Fibroblast of the aortic adventitia (primary cell): ENCODE measurements around the gene PCDHGC3. TPM values are rescaled to one million over a fixed set of nuclear protein-coding genes. Genes with fewer than 3 reads are reported as not detected.

ENCODE experiments used
- DNase-seq: peaks from one replicate; pipeline ENCODE4 v3.0.0-alpha.2; 2010; ENCODE audit warnings: low read depth
- H3K4me3 ChIP-seq: 2 replicates; pipeline ENCODE4 v1.5.1; 2011; ENCODE audit warnings: low read depth, mild to moderate bottlenecking, control low read depth, low read length, moderate library complexity
- total RNA-seq: library from RNA; depleted of rRNA; stranded (reverse); fragments of >200 nt; gene quantifications from 2 replicates; pipeline ENCODE4 v1.2.3, GENCODE V29; 2012; ENCODE audit warnings: low replicate concordance
- TF ChIP-seq, protein P1 (sequence below): IDR thresholded peaks from 2 replicates; pipeline ENCODE4 v1.5.1; 2011; ENCODE audit warnings: mild to moderate bottlenecking, low read length, control low read depth, inconsistent platforms; ENCODE audit not compliant: insufficient read depth

PCDHGC3 gene
- total RNA-seq, 1 donor: 97.7 TPM

DNA sequence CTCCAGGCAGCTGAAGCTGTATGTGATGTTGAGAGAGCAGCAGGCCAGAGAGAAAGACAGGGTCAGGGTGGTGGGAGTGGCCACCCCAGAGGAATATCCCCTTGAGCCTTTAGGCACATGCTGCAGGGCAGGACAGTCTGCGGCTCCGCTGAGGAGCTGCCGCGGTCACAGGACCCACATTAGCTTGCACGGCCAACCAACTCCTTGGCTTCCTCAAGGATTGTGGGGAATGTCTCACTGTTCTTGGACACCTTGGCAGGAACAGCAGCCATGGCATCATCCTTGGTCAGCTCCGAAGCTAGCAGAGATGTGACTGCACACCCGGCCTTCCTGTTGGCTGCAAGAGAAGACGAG is 40.9 kb downstream of the PCDHGC3 start:
- peak; percentile 68 for DNase-seq
- TF ChIP-seq, protein P1, sequence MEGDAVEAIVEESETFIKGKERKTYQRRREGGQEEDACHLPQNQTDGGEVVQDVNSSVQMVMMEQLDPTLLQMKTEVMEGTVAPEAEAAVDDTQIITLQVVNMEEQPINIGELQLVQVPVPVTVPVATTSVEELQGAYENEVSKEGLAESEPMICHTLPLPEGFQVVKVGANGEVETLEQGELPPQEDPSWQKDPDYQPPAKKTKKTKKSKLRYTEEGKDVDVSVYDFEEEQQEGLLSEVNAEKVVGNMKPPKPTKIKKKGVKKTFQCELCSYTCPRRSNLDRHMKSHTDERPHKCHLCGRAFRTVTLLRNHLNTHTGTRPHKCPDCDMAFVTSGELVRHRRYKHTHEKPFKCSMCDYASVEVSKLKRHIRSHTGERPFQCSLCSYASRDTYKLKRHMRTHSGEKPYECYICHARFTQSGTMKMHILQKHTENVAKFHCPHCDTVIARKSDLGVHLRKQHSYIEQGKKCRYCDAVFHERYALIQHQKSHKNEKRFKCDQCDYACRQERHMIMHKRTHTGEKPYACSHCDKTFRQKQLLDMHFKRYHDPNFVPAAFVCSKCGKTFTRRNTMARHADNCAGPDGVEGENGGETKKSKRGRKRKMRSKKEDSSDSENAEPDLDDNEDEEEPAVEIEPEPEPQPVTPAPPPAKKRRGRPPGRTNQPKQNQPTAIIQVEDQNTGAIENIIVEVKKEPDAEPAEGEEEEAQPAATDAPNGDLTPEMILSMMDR: no peak
- H3K4me3 ChIP-seq: no peak overlapping the region

DNA sequence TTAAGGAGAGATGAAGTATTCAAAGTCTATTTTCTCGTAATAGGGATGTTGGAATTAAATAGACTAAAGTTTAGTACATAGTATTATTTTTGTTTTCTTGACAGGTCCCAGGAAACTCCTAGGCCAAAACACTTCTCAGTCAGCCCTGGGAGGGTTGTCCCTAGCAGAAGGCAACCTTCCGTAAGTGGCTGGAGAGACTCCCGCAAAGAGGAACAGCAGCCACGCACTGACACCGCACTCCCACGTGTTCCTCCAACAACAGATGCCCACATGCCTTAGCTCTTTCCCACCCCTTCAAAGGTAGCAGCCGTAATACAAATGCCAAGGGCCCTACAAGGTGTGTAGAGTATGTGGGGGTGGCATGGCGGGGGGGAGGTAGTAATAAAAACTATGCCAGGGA is 41.5 kb downstream of the PCDHGC3 start:
- no peak for DNase-seq
- no peak overlapping the region for H3K4me3 ChIP-seq
- TF ChIP-seq, protein P1: no peak

DNA sequence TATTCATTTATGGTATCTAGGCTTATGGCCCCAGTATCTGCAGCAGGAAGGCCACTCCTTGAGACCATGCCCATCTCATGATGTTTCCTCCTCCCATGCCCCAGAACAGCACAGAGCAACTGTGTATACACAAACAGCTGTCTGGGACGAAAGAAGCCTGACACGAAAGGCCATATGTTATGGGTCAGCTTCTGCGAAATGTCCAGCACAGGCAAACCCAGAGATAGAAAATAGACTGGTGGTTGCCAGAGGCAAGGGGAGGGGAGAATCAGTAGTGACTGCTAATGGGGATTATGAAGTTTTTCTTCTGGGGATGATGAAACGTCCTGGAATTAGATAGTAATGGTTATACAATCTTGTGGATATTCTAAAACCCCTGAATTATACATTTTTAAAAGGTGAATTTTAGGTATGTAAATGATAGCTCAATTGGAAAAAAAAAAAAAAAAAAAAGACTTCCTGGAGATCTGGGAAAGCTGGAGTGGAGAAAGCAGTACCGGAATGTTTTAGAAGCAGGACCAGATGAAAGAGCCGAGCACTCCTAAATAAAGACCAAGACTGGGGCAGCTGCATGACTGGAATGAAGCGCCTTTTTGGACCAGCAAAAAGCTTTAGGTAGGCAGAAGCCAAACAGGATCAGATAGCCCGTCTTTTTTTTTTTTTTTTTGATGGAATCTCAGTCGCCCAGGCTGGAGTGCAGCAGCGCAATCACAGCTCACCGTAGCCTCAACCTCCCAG is 42.3 kb downstream of the PCDHGC3 start:
- DNase-seq: peak; percentile 61
- H3K4me3 ChIP-seq: no peak overlapping the region

DNA sequence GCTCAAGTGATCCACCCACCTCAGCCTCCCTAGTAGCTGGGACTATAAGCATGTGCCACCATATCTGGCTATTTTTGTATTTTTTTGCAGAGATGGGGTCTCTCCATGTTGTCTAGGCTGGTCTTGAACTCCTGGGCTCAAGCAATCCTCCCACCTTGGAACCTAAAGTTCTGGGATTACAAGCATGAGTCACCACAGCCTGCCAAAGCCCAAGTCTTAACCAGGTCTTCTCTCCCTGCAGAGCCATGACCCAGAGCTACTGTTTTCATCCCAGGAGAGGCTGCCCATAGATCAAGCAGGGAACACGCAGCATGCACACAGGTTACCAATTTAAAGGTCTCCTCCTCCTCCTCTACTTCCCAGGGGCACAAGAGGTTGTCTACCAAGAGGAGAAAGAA is 42.9 kb downstream of the PCDHGC3 start:
- H3K4me3 ChIP-seq: no peak overlapping the region
- no peak for DNase-seq
- TF ChIP-seq, protein P1: no peak

More for the DNA sequence above, 42.3 kb downstream of the PCDHGC3 start:
- TF ChIP-seq, protein P1: no peak

DNA sequence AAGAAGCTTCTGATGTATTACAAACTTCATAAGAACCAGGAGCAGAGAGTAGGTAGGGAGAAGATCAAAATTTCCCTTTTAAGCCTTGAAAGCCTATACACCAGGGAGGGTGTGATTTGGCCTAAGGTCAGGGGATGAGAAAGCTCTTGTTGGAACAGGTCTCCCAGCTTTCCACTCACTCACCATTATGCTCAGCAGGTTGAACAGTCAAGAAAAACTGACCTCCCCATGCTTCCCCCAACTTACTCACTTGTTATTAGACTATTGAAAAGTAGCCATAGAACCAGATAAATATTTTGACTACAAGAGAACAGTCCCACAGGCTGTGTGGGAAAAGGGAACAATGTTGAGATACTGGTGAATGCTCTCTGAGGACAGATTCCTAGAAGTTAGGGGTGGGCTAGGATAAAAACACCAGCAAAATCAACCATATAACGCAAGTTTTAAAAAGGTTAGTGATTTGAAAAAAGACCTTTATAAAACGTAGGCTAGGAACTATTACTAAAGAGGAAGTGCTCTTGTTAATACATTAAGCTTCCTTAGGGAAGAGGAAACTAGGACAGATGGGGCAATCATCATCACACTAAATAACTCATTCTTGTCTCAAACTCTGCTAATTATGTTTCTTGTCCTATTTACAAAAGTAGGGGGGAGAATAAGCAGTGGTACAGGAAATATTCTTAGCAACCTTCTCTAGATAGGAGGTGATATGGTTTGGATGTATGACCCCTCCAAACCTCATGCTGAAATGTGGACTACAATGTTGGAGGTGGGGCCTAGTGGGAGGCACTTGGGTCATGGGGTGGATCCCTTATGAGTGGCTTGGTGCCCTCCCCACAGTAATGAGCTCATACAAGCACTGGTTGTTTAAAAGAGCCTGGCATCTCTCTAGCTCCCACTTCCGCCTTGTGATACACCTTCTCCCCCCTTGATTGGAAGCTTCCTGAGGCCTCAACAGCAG is 44.1 kb downstream of the PCDHGC3 start:
- no peak for DNase-seq
- TF ChIP-seq, protein P1: no peak
- no peak overlapping the region for H3K4me3 ChIP-seq

DNA sequence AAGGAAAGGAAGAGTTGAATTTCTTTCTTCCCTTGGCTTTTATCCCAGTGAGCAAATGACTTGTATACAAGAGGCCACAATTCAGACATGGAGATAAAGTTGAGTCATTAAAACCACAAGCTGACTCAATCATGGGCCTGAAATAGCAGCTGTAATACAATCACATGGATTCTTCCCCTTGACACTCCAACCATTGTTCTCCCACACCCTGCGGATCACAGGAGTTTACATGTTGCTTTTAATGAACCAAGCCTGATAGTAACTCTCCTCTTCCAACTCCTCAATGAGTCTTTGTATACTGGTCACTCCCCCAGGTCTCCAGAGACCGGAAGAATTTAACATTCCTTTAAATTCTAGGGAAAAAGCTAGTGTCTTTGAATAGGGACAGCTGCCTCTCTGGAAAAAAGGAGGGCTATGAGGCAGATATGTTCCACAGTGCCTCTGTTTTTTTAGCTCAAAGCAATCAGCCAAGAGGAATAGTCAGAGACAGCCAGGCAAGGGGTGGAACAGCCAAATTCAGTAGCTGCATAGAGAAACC is 45.5 kb downstream of the PCDHGC3 start:
- no peak overlapping the region for H3K4me3 ChIP-seq
- DNase-seq: peak; percentile 100
- TF ChIP-seq, protein P1: no peak
